ENCODE data around the gene MRC2.

MRC2 gene

GRCh38 chr17:62615503-62615902 is 12.0 kb upstream of the MRC2 start:
- DNase-seq = no peak

GRCh38 chr17:62616993-62617893 is 10.2 kb upstream of the MRC2 start:
- DNase-seq = no peak

- no peak for DNase-seq
These were observed 9.5 kb upstream of the MRC2 start for GRCh38 chr17:62617894-62618472.

GRCh38 chr17:62618647-62619416 is 8.6 kb upstream of the MRC2 start:
- no peak for DNase-seq

GRCh38 chr17:62619417-62620155 is 7.9 kb upstream of the MRC2 start:
- DNase-seq = no peak

GRCh38 chr17:62621223-62621622 is 6.2 kb upstream of the MRC2 start:
- DNase-seq = no peak

- DNase-seq = no peak
These were observed 2.1 kb upstream of the MRC2 start for GRCh38 chr17:62625184-62625869.

- no peak for DNase-seq
These were observed 1.6 kb upstream of the MRC2 start for GRCh38 chr17:62625870-62626200.

GRCh38 chr17:62626719-62627218 is 701 bp upstream of the MRC2 start:
- no peak for DNase-seq

GRCh38 chr17:62627904-62628633 is 599 bp downstream of the MRC2 start:
- DNase-seq = no peak

- no peak for DNase-seq
These were observed 1.5 kb downstream of the MRC2 start for GRCh38 chr17:62628831-62629555.

- no peak for DNase-seq
These were observed 2.3 kb downstream of the MRC2 start for GRCh38 chr17:62629556-62630364.

GRCh38 chr17:62630365-62631085 is 3.1 kb downstream of the MRC2 start:
- DNase-seq = no peak

- no peak for DNase-seq
These were observed 3.8 kb downstream of the MRC2 start for GRCh38 chr17:62631086-62631935.

GRCh38 chr17:62631936-62632924 is 4.8 kb downstream of the MRC2 start:
- no peak for DNase-seq

GRCh38 chr17:62637809-62638208 is 10.3 kb downstream of the MRC2 start:
- DNase-seq = no peak

GRCh38 chr17:62641153-62641552 is 13.7 kb downstream of the MRC2 start:
- no peak for DNase-seq
